ENCODE measurements around the gene UGT1A9.

The UGT1A9 gene

GRCh38 chr2:233769260-233769659, 97.6 kb downstream of the UGT1A9 start:
- no peaks in the 10 kb centered on the region for H3K27me3 ChIP-seq (replicated peaks; ENCODE audit: insufficient read depth, low read length)
- no peaks in the 10 kb centered on the region for H4K20me1 ChIP-seq (ENCODE audit: insufficient read depth, low read length)
- no peak overlapping the region for H3K27ac ChIP-seq (ENCODE audit: low read length)
- H2AFZ ChIP-seq (ENCODE audit: low read length): no peak overlapping the region
- no peaks in the 10 kb centered on the region for H3K79me2 ChIP-seq (ENCODE audit: low read length)
- H3K9ac ChIP-seq (ENCODE audit: low read length): no peak overlapping the region
- H3F3A ChIP-seq (ENCODE audit: insufficient read depth, low read length): no peaks in the 10 kb centered on the region
- DNase-seq: no peak
- no peak overlapping the region for H3K4me3 ChIP-seq (ENCODE audit: low read length)
- H3K36me3 ChIP-seq (replicated peaks; ENCODE audit: insufficient read depth, low read length): no peaks in the 10 kb centered on the region
- no peaks in the 10 kb centered on the region for H3K9me2 ChIP-seq (replicated peaks; ENCODE audit: insufficient read depth, low read length)
- H3K9me3 ChIP-seq (replicated peaks; ENCODE audit: insufficient read depth, low read length): no peaks in the 10 kb centered on the region
- no peaks in the 10 kb centered on the region for H3K4me1 ChIP-seq (ENCODE audit: low read length)
- no peak for TF ChIP-seq EZH2phosphoT487 (IDR thresholded peaks at IDR 0.05; ENCODE audit: low read length)
- no peak for TF ChIP-seq EZH2 (optimal IDR thresholded peaks at IDR 0.05; ENCODE audit: low read depth, low read length)
- no peak for TF ChIP-seq CTCF (IDR thresholded peaks at IDR 0.05; ENCODE audit: low read length)
- no peak overlapping the region for H3K4me2 ChIP-seq (ENCODE audit: low read depth, low read length)

GRCh38 chr2:233772153-233772552, 100.5 kb downstream of the UGT1A9 start:
- Histone ChIP-seq H3K79me2 (ENCODE audit: low read length) (no peaks in the 10 kb centered on the region), H2AFZ (ENCODE audit: low read length) (no peak overlapping the region), H3K9me2 (replicated peaks; ENCODE audit: insufficient read depth, low read length) (no peaks in the 10 kb centered on the region), H3K9me3 (replicated peaks; ENCODE audit: insufficient read depth, low read length) (no peaks in the 10 kb centered on the region), H3K4me1 (ENCODE audit: low read length) (no peaks in the 10 kb centered on the region), H3K9ac (ENCODE audit: low read length) (no peak overlapping the region), H3K4me2 (ENCODE audit: low read depth, low read length) (no peak overlapping the region), H3F3A (ENCODE audit: insufficient read depth, low read length) (no peaks in the 10 kb centered on the region), H3K4me3 (ENCODE audit: low read length) (no peak overlapping the region), H4K20me1 (ENCODE audit: insufficient read depth, low read length) (no peaks in the 10 kb centered on the region), H3K36me3 (replicated peaks; ENCODE audit: insufficient read depth, low read length) (no peaks in the 10 kb centered on the region), H3K27me3 (replicated peaks; ENCODE audit: insufficient read depth, low read length) (no peaks in the 10 kb centered on the region), H3K27ac (ENCODE audit: low read length) (no peak overlapping the region)
- DNase-seq: no peak
- no peak for TF ChIP-seq CTCF (IDR thresholded peaks at IDR 0.05; ENCODE audit: low read length)
- no peak for TF ChIP-seq EZH2phosphoT487 (IDR thresholded peaks at IDR 0.05; ENCODE audit: low read length)
- TF ChIP-seq EZH2 (optimal IDR thresholded peaks at IDR 0.05; ENCODE audit: low read depth, low read length): no peak

- DNase-seq: no peak
- no peaks in the 10 kb centered on the region for H3F3A ChIP-seq (ENCODE audit: insufficient read depth, low read length)
- no peak overlapping the region for H2AFZ ChIP-seq (ENCODE audit: low read length)
- no peaks in the 10 kb centered on the region for H3K36me3 ChIP-seq (replicated peaks; ENCODE audit: insufficient read depth, low read length)
- H3K79me2 ChIP-seq (ENCODE audit: low read length): no peaks in the 10 kb centered on the region
- H3K4me3 ChIP-seq (ENCODE audit: low read length): no peak overlapping the region
- H4K20me1 ChIP-seq (ENCODE audit: insufficient read depth, low read length): no peaks in the 10 kb centered on the region
- no peak overlapping the region for H3K27ac ChIP-seq (ENCODE audit: low read length)
- H3K4me2 ChIP-seq (ENCODE audit: low read depth, low read length): no peak overlapping the region
- no peaks in the 10 kb centered on the region for H3K9me2 ChIP-seq (replicated peaks; ENCODE audit: insufficient read depth, low read length)
- no peaks in the 10 kb centered on the region for H3K4me1 ChIP-seq (ENCODE audit: low read length)
- no peaks in the 10 kb centered on the region for H3K27me3 ChIP-seq (replicated peaks; ENCODE audit: insufficient read depth, low read length)
- TF ChIP-seq CTCF (IDR thresholded peaks at IDR 0.05; ENCODE audit: low read length): no peak
- H3K9me3 ChIP-seq (replicated peaks; ENCODE audit: insufficient read depth, low read length): no peaks in the 10 kb centered on the region
- no peak overlapping the region for H3K9ac ChIP-seq (ENCODE audit: low read length)
Measured at GRCh38 chr2:233772583-233772982, 100.9 kb downstream of the UGT1A9 start.

Data from MM.1S (cell line).